Activated CD8-positive, alpha-beta memory T cell treated with anti-CD3 and anti-CD28 coated beads for 48 hours (primary cell): ENCODE measurements around the gene EIF2A.
A peak's percentile ranks its signal among the peaks of the same experiment; 100 is the strongest.
"Not testable (repeated sequence)": the region's sequence is repeated elsewhere in the genome, so short reads cannot be mapped to it uniquely, and the experiment has no call there.

Experiments used
- DNase-seq, 3 experiments: peaks; one replicate each; pipeline ENCODE4 v3.0.0-alpha.2; 2020; ENCODE audit warnings: low read depth in 2 of 3, low spot score in 2 of 3

Gene EIF2A

DNA sequence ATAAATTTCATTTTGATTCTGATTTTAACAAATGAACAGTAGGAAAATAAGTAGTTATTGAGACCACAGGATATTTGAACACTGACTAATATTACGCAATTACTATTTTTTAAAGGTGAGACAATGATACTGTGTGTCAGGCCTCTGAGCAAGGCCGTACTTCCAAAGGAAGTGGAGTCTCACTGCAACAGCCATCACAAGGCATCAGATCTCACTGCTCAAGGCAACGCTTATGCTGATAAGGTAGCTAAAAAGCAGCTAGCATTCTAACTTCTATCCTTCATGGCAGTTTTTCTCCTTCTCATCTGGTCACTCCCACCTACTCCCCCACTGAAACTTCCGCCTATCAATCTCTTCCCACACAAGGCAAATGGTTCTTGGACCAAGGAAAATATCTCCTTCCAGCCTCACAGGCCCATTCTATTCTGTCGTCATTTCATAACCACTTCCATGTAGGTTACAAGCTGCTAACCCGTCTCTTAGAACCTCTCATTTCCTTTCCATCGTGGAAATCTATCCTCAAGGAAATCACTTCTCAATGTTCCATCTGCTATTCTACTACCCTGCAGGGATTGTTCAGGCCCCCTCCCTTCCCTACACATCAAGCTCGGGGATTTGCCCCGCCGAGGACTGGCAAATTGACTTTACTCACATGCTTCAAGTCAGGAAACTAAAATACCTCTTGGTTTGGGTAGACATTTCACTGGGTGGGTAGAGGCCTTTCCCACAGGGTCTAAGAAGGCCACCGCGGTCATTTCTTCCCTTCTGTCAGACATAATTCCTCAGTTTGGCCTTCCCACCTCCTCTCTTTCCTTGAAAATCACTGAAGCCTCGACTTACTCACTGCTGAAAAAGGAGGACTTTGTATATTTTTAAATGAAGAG lies 54.3 kb downstream of the EIF2A start:
- DNase-seq: not testable (repeated sequence)

DNA sequence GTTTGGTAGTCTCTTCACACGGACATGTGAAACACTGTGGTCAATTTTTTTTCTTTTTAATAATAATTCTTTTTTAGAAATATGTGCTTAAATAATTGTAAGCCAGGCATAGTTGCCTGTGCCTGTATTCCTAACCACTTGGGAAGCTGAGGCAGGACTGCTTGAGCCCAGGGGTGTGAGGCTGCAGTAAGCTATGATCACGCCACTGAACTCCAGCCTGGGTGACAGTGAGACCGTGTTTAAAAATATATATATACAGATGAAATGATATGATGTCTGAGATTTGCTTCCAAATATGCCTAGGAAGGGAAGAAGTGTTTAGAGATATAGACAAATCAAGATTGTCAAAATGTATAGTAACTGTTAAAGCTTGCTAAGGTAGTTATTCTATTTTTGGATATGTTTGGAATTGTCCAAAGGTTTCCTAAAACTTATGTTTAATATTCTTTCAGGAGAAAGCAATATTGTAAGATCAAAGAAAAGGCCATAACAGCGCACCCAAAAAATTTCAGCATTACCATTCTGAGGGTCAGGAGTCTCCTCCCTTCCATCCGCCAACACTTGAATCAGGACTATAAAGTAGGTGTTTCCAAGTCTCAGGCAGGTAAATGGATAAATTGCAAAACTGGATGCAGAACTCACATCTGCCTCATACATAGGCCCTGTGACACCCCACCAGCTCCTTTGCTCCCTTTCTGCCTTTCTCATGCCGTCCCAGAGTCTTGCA lies 56.0 kb downstream of the EIF2A start:
- DNase-seq: no peak

GRCh38 chr3:150603153-150603979 lies 56.8 kb downstream of the EIF2A start, which contains the start of gene SELENOT:
Gene SELENOT, plus strand, starts transcription at chr3:150603321. Its CDS starts 42 bp downstream, at chr3:150603363.
- DNase-seq: peak; percentile 83 to 93 (median 91)

- DNase-seq: no peak
These were observed 57.4 kb downstream of the EIF2A start for GRCh38 chr3:150603980-150604319.

GRCh38 chr3:150605998-150606641 lies 59.5 kb downstream of the EIF2A start:
- no peak for DNase-seq

DNA sequence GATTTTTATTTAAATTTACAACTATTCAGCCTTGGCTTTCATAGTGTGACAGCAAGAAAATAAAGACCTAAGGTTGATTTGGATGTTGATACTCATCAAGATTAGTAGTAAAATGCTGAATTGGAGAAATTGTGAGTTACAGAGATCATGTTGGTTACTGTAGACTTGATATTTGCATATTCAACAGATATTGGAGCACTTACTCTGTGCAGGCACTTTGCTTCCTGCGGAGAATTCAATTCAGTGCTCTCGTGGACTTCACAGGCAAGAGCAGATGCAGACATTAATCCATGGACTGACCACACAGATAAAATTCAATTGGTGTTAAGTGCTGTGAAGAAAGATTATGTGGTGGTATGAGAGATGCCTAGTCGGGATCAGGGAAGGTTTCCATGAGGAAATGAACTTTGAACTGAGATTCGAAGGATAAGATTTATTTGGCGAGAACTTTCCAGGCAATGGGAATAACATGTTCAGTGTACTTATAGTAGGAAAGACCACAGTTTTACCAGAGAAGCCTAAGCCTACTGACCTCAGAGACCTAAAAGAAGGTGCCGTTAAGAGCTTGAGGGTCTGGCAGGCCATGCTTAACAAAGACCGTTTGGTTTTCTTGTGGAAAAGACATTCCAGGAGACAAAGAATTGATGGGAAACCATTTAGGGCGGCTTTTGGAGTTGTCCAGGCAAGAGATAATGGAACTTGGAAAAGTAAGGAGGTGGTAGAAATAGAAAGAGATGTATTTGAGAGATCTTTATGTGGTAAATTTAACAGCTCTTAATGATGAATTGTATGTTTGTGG lies 60.9 kb downstream of the EIF2A start:
- no peak for DNase-seq

DNA sequence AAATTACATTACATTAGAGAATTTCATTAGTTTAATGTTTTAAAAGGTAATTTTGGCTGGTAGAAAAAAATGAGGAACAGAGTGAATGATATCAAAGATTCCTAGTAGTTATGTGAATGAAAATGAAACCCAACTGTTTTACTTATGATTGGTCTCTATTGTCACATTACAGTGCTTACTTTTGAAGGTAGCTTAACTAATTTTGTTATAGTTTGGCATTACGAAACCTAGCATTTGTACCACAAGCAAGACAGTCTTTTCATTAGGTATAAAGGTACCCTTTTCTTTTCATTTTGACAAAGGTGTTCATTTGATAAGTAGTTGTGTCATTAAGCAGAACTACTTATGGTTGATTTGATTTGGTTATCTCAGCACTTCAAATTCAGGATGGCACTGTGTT lies 63.4 kb downstream of the EIF2A start:
- DNase-seq: no peak

DNA sequence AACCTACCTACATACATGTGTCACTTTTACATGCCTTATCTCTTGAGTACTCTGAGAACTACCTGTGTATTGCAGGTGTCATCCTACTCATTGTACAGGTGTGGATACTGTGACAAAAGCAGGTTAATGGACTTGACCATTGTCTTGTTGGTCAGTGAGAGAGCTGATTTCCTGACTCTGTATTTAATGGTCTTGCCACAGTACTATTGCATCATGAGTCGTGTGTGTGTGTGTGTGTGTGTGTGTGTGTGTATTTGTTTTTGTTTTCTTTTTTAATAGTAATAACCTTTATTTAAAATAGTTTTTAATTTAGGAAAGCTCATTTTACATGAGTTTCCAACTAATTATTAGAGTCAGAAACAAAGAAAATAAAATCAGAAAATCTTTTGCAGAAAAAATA lies 64.2 kb downstream of the EIF2A start:
- DNase-seq: no peak

GRCh38 chr3:150611666-150612065 lies 65.1 kb downstream of the EIF2A start:
- DNase-seq: no peak

GRCh38 chr3:150612494-150612893 lies 65.9 kb downstream of the EIF2A start:
- DNase-seq: no peak

DNA sequence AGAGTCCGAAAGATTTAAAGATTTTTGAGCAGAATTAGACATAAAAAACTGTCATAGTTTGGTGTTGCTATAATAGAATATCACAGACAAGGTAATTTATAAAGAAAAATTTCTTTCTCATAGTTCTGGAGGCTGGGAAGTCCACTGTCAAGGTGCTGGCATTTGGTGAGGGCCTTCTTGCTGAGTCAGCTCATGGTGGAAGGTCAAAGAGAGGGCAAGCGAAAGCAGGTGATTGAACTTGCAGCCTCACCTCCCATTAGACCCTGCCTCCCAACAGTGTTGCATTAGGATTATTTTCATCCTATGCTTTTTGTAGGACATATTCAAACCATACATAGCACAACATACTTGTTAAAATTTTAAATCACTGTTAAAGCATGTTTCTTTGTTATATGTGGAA lies 66.4 kb downstream of the EIF2A start:
- no peak for DNase-seq

DNA sequence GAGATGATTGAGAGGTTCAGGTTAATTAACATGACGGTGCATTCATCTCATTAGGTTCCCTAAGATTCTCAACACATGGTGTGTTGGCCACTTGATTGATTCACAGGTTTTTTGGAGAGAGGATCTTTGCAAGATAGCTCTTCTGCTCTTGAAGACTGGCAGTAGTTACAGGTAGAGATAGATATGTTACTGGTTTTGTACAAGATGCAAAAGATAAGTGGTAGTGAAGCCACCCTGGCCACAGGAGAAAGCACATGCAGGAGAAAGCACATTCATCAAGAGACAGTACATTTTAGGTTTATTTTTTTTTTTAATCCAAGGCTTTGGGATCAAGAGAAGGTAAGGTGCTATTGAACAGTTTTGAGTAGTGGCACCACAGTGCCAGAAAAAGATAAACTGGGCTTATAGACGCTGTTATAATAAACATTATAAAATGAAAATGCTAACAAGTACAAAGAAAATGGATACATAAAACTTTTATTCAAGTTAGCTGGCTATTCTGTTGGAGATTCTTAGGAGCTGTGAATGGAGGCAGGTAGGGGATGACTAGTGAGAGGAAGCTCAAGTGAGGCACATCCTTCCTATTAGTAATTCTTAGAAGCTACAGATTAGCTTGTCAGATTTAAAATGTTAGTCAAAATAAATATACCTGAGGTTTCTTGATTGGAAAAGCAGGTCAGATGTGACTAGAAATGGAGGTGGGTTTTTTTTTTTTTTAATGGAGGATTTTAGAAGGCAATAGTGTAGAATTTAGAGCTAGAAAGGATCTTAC lies 67.3 kb downstream of the EIF2A start:
- no peak for DNase-seq

GRCh38 chr3:150620002-150620689 lies 73.6 kb downstream of the EIF2A start:
- no peak for DNase-seq

DNA sequence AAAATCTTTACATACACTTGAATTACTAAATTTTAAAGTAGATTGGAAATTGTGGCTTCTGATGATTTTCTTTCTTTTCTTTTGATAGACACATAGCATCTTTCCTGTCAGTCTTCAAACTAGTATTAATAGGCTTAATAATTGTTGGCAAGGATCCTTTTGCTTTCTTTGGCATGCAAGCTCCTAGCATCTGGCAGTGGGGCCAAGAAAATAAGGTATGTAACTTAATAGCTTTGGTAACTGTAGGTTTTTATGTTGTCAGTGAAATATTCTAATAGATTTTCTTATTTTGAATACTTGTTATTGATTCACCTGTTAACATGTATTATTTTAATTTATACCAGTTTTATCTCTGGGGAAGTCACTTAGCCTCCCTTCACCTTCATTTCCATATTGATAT lies 76.4 kb downstream of the EIF2A start:
- not testable (repeated sequence) for DNase-seq

DNA sequence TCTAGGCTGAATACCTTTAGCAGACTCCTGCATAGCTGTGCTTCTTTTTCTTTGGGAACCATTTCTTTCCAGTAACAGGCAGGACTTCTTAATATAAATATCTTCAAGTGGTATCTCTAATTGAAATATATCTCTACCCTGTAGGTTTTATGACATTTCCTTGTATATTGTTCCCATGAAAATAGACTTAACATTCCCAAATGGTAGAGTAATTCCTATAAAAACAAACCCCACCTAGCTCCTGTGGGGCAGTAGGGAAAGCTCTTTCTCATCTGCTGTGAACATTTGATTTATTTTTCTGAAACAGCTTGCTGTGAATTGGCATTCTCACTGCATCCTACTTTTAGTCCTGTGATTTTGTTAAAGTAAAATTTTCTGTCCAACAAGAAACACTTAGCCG lies 77.4 kb downstream of the EIF2A start:
- DNase-seq: no peak

DNA sequence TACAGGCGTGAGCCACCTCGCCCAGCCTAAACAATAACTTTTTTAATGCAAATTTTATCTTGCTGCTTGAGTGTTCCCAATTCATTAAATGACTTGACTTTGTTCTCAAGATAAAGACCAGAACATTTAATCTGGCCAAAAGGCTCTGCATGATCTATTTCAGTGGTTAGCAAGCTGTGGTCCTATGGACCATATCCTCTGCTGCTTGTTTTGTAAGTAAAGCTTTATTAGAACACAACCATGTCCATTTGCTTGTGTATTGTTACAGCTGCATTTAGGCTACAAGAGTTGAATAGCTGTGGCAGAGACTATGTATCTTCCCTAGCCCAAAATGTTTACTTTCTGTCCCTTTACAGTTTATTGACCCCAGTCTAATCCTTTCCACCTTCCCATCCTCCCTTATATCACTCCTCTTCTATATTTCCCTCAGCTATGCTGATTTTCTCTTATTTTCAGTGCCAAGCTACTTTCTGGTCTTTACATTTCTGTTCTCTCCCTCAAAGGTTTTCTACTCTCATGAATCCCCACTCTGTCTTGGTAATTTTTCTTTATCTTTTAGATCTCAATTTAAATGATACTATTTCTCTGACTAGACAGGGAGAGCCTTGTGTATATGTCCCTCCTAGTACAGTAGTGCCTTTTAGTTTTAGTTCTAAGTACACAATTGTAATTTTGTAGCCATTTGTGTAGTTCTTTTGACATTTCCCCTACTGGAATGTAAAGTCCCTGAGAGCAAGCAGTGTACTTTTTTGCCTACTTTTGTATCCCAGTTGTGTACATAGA lies 79.8 kb downstream of the EIF2A start:
- no peak for DNase-seq

DNA sequence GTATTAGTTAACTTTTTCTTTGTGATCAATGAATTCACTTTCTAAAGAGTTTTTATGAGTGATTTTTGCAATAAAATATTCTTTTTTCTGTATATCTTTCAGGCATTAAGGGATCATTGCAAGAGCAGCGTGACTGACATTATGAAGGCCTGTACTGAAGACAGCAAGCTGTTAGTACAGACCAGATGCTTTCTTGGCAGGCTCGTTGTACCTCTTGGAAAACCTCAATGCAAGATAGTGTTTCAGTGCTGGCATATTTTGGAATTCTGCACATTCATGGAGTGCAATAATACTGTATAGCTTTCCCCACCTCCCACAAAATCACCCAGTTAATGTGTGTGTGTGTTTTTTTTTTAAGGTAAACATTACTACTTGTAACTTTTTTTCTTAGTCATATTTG lies 81.0 kb downstream of the EIF2A start:
- DNase-seq: no peak
